Endothelial cell of umbilical vein (primary cell): ENCODE data around the gene CHERP. TPM values are rescaled to one million over a fixed set of nuclear protein-coding genes. Genes with fewer than 3 reads are reported as not detected.

Experiments used
- BruUV-seq: library from RNA; stranded (reverse); fragments of 400-500 nt; replicated peaks from 2 replicates; lab custom pipeline; 2021; lab: Mats Ljungman, UMichigan
- CTCF ChIA-PET: fragments of 300-600, 350-600 bp; sonication (Branson Sonifier 250); formaldehyde crosslinking; loops from one replicate; lab custom pipeline; 2021; ENCODE audit warnings: antibody characterized with exemption, inconsistent platforms; lab: Charles Lee
- POLR2A ChIA-PET: fragments of 300-600, 350-600 bp; sonication (Branson Sonifier 250); formaldehyde crosslinking; loops from one replicate; lab custom pipeline; 2021; ENCODE audit warnings: antibody characterized with exemption, inconsistent platforms; lab: Charles Lee
- DNase-seq: peaks from one replicate; pipeline ENCODE4 v3.0.0-alpha.2; 2011; ENCODE audit warnings: low read depth, low spot score
- FAIRE-seq: peaks from 2 replicates; lab custom pipeline; 2011; peaks lifted over from hg19 to GRCh38; lab: Jason Lieb, UNC
- H2AFZ ChIP-seq: 2 replicates; pipeline ENCODE4 v1.6.0; 2012; ENCODE audit warnings: low read depth, low read length, control low read depth, inconsistent platforms
- H3K27ac ChIP-seq: 2 replicates; pipeline ENCODE4 v1.5.1; 2011; ENCODE audit warnings: low read depth, mild to moderate bottlenecking, control low read depth, low read length, moderate library complexity; ENCODE audit not compliant: insufficient read depth
- H3K27me3 ChIP-seq, 2 experiments: 2 replicates each; pipeline versions ENCODE4 v1.6.0 to v1.6.1; 2011; ENCODE audit warnings: low read length in 2 of 2, mixed read lengths in 1 of 2; ENCODE audit not compliant: control insufficient read depth in 2 of 2, insufficient read depth in 2 of 2
- H3K36me3 ChIP-seq, 2 experiments: 2 replicates in 1 of 2; 3 replicates in 1 of 2; pipeline ENCODE4 v1.5.1; 2011; ENCODE audit warnings: low read length in 2 of 2, mild to moderate bottlenecking in 1 of 2, moderate library complexity in 1 of 2; ENCODE audit not compliant: control insufficient read depth in 2 of 2, insufficient read depth in 2 of 2; ENCODE audit errors: extremely low read depth in 1 of 2
- H3K4me1 ChIP-seq: 3 replicates; pipeline ENCODE4 v1.5.1; 2011; ENCODE audit warnings: mild to moderate bottlenecking, low read length; ENCODE audit not compliant: control insufficient read depth, insufficient read depth; ENCODE audit errors: extremely low read depth
- H3K4me2 ChIP-seq: 2 replicates; pipeline ENCODE4 v1.6.1; 2011; ENCODE audit warnings: low read length, control low read depth, mixed read lengths; ENCODE audit not compliant: insufficient read depth
- H3K4me3 ChIP-seq, 3 experiments: fragments of 200-600 bp in 1 of 3; sonication (generic), shearing (Covaris generic) in 1 of 3; replicated peaks in 1 of 3; 2 replicates each; pipeline ENCODE4 v1.5.1; 2011 to 2016; ENCODE audit warnings: control low read depth in 3 of 3, low read length in 3 of 3, mild to moderate bottlenecking in 2 of 3, inconsistent platforms in 1 of 3, low read depth in 1 of 3, moderate library complexity in 1 of 3; ENCODE audit not compliant: insufficient read depth in 1 of 3
- H3K79me2 ChIP-seq: 2 replicates; pipeline ENCODE4 v1.6.0; 2012; ENCODE audit warnings: low read length, inconsistent platforms; ENCODE audit not compliant: control insufficient read depth, insufficient read depth
- H3K9ac ChIP-seq: replicated peaks from 2 replicates; pipeline ENCODE3; 2011; ENCODE audit warnings: low read length, control low read depth; ENCODE audit not compliant: insufficient read depth; ENCODE audit errors: extremely low read depth
- H3K9me1 ChIP-seq: replicated peaks from 3 replicates; pipeline ENCODE4 v1.6.0; 2011; ENCODE audit warnings: mild to moderate bottlenecking, low read length; ENCODE audit not compliant: control insufficient read depth, insufficient read depth; ENCODE audit errors: extremely low read depth
- H3K9me3 ChIP-seq: replicated peaks from 2 replicates; pipeline ENCODE4 v1.5.1; 2012; ENCODE audit warnings: low read length, inconsistent platforms; ENCODE audit not compliant: control insufficient read depth, insufficient read depth
- H4K20me1 ChIP-seq: replicated peaks from 2 replicates; pipeline ENCODE3; 2011; ENCODE audit warnings: mild to moderate bottlenecking, low read length; ENCODE audit not compliant: control insufficient read depth, insufficient read depth; ENCODE audit errors: extremely low read depth
- CTCF ChIP-seq, 2 donors: IDR thresholded peaks; 1 replicate in 1 of 2; 2 replicates in 1 of 2; pipeline ENCODE4 v1.5.1; 2011; ENCODE audit warnings: low read length in 2 of 2, mild to moderate bottlenecking in 2 of 2, moderate library complexity in 2 of 2, control low read depth in 1 of 2, inconsistent platforms in 1 of 2, low read depth in 1 of 2; ENCODE audit not compliant: insufficient read depth in 1 of 2; ENCODE audit errors: extremely low read depth in 1 of 2
- EZH2 ChIP-seq: IDR thresholded peaks from 2 replicates; pipeline ENCODE4 v1.6.1; 2012; ENCODE audit warnings: borderline replicate concordance, low read depth, mild to moderate bottlenecking, moderate library complexity, low read length, inconsistent platforms; ENCODE audit not compliant: severe bottlenecking
- FOS ChIP-seq: IDR thresholded peaks from 2 replicates; pipeline ENCODE4 v1.6.1; 2011; ENCODE audit warnings: mild to moderate bottlenecking, low read length, moderate library complexity, borderline replicate concordance; ENCODE audit not compliant: insufficient read depth
- GATA2 ChIP-seq: IDR thresholded peaks from 2 replicates; pipeline ENCODE4 v1.7.0; 2011; ENCODE audit warnings: low read depth, mild to moderate bottlenecking, moderate library complexity, mixed read lengths, low read length; ENCODE audit not compliant: insufficient read length, insufficient read depth
- JUN ChIP-seq: IDR thresholded peaks from 2 replicates; pipeline ENCODE4 v1.6.1; 2011; ENCODE audit warnings: borderline replicate concordance, low read depth; ENCODE audit not compliant: insufficient read length, insufficient read depth
- MAX ChIP-seq: IDR thresholded peaks from 2 replicates; pipeline ENCODE4 v1.6.1; 2011; ENCODE audit not compliant: insufficient read depth, insufficient read length
- MYC ChIP-seq: IDR thresholded peaks from one replicate; pipeline ENCODE4 v1.6.1; 2011; ENCODE audit warnings: mild to moderate bottlenecking, low read depth, low read length
- POLR2A ChIP-seq: IDR thresholded peaks from 2 replicates; pipeline ENCODE4 v1.6.1; 2012; ENCODE audit warnings: low read depth, mild to moderate bottlenecking, control low read depth, low read length
- POLR2AphosphoS5 ChIP-seq: IDR thresholded peaks from 2 replicates; pipeline ENCODE4 v1.6.1; 2012; ENCODE audit warnings: low read depth, mild to moderate bottlenecking, control low read depth, low read length, moderate library complexity; ENCODE audit not compliant: insufficient read depth
- dilution Hi-C: fragments of 300-500 bp; cut with MboI; formaldehyde crosslinking; loops from one replicate; pipeline ENCODE4 v1.15.0; 2019; ENCODE audit warnings: low sequenced_read_pairs; ENCODE audit not compliant: extremely low pct_ligation_motif_present
- intact Hi-C: fragments of 100-400 bp; cut with micrococcal nuclease; formaldehyde crosslinking; loops from one replicate; pipeline ENCODE4 v1.10.0; 2022
- polyA plus RNA-seq, 4 experiments: library from polyadenylated mRNA; depleted of rRNA in 3 of 4; stranded (reverse) in 3 of 4; unstranded in 1 of 4; fragments of >200 nt; gene quantifications; 2 replicates each; pipeline versions ENCODE4 v1.2.1 to v1.2.3, GENCODE V29; 2011 to 2012; ENCODE audit warnings: missing spikeins in 1 of 4
- total RNA-seq: library from RNA; stranded (reverse); gene quantifications from 2 replicates; pipeline ENCODE4 v1.2.3, GENCODE V29; 2021

CHERP gene
- total and polyA plus RNA-seq, 2 donors (not counting 3 experiments of a cell fraction or from before 2014, with no cell fraction given) = 8.9 to 53.9 TPM

GRCh38 chr19:16531380-16531669 lies 10.9 kb downstream of the CHERP start:
- CTCF ChIA-PET = no interaction called here
- TF ChIP-seq POLR2A (no peak), MAX (no peak), FOS (no peak), CTCF (IDR thresholded peaks at IDR 0.05; ENCODE audit: extremely low read depth in 1 of 2, insufficient read depth in 1 of 2, low read depth in 1 of 2, low read length in 2 of 2) (no peak), GATA2 (no peak), EZH2 (no peak), JUN (no peak), MYC (no peak), POLR2AphosphoS5 (no peak)
- Histone ChIP-seq H3K36me3 (peaks cover 16 to 76% of the 10 kb centered on the region in 2 experiments), H3K4me3 (no peak overlapping the region), H3K27ac (no peak overlapping the region), H3K27me3 (no peaks in the 10 kb centered on the region), H3K9ac (no peak overlapping the region), H2AFZ (no peak overlapping the region), H3K79me2 (peaks cover 8% of the 10 kb centered on the region), H3K4me2 (no peak overlapping the region), H3K9me3 (no peaks in the 10 kb centered on the region), H3K9me1 (no peaks in the 10 kb centered on the region), H4K20me1 (no peaks in the 10 kb centered on the region), H3K4me1 (no peaks in the 10 kb centered on the region)
- no peak for DNase-seq
- intact Hi-C loops (no loop called here), dilution Hi-C loops (no loop called here)
- FAIRE-seq = no peak
- no TSS peak for BruUV-seq
- POLR2A ChIA-PET = no interaction called here
